ENCODE measurements around the gene C2CD3.
"Not testable (repeated sequence)": the region's sequence is repeated elsewhere in the genome, so short reads cannot be mapped to it uniquely, and the experiment has no call there.

The C2CD3 gene

DNA sequence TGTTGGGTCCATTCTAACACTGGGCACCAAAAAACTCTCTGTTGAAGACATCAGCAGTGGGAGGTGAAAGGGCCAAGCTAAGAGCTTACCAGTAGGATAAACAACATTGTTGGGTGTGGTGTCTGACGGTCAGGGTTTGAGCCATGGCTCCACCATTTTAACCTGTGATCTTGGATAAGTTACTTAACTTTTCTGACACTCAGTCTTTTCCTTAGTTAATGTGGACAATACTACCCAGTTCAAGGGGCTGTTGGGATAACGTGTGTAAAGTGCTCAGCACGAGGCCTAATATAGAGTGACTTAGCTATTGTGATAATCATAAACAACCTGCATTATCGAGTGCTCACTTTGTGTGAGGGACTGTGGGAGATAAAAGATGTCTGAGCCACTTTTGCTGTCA lies 168.0 kb downstream of the C2CD3 start:
- no peak for DNase-seq (ENCODE audit: low read depth)

- no peak for DNase-seq (ENCODE audit: low read depth)
Measured at GRCh38 chr11:74001822-74002286, 168.9 kb downstream of the C2CD3 start.

DNA sequence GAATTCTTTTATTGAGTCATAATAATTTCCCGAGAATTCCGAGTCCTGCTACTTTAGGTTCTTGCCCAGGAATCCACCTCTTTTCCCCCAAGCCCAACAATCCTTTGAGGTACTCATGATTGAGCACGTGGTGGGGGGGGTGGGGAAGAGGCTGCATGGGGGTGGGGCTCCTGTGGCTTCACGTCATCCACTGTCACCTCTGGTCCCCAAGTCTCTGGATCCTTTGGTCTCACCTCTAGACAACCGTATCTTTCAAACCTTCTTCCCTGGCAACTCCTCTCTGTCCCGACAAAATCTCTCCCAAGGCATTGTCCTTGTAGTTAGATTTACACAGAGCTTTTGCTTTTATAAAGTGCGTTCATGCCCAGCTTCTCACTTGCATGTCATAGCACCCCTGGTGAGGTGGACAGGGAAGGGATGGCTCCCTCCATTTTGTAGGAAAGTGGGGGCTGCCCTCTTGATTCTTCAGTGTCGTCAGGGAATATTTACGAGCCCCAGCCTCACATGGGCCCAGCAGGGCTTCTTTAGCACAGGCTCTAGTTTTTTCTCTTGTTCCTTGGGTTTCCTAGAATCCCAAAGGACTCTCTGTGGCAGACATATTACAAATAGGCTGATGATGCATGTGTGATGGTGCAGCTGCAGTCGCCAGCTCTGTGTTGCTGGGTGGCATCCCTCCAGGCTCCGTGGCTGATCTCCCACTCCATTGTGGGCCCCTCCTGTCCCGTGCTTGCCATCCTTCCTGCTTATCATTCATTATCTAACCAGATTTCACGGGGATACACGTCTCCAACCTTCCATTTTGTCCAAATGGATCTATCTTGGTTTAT lies 170.3 kb downstream of the C2CD3 start:
- DNase-seq (ENCODE audit: low read depth): no peak

- no peak for DNase-seq (ENCODE audit: low read depth)
Measured at GRCh38 chr11:73999581-74000306, 171.1 kb downstream of the C2CD3 start.

DNA sequence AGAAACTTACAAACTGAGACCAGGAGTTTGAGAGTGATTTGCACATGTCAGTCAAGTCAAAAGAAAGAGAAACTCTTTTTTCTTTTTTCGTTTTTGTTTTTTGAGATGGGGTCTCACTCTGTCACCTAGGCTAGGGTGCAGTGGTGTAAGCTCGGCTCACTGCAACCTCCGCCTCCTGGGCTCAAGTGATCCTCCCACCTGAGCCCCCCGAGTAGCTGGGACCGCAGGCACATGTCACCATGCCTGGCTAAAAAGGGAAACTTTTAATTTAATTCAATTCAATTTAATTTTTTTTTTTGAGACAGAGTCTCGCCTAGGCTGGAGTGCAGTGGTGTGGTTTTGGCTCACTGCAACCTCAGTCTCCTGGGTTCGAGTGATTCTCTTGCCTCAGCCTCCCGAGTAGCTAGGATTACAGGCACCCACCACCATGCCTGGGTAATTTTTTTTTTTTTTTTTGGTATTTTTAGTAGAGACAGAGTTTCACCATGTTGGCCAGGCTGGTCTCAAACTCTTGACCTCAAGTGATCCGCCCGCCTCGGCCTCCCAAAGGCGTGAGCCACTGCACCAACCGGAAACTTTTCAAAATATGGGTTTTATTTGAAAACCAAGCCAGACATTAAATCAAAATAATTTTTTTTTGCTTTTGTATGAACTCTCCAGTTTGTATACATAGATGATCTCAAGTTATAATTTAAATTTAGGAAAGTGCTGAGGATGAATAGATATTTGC lies 171.8 kb downstream of the C2CD3 start:
- no peak for DNase-seq (ENCODE audit: low read depth)

- DNase-seq (ENCODE audit: low read depth): no peak
Measured at GRCh38 chr11:73997120-73997770, 173.6 kb downstream of the C2CD3 start.

DNA sequence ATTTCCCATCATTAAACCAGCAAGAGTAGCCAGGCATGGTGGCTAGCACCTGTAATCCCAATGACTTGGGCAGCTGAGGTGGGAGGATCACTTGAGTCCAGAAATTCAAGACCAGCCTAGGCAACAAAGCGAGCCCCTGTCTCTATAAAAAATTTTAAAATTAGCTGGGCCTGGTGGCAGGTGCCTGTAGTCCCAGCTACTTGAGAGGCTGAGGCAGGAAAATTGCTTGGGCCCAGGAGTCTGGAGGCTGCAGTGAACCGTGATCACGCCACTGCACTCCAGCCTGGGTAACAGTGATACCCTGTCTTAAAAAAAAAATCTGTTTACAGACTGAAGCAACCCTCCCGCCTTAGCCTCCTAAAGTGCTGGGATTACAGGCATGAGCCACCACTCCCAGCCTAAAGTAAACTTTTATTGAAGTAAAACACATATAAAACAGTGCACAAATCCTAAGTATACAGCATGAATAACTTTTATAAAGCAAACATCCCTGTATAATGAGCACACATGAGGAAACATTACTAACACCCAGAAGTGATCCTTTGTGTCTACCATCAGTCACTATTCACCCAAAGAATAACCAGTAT lies 174.5 kb downstream of the C2CD3 start:
- no peak for DNase-seq (ENCODE audit: low read depth)

- DNase-seq (ENCODE audit: low read depth): no peak
Measured at GRCh38 chr11:73995731-73996130, 175.1 kb downstream of the C2CD3 start.

GRCh38 chr11:73995247-73995646 lies 175.6 kb downstream of the C2CD3 start:
- no peak for DNase-seq (ENCODE audit: low read depth)

- no peak for DNase-seq (ENCODE audit: low read depth)
Measured at GRCh38 chr11:73991471-73992006, 179.3 kb downstream of the C2CD3 start.

DNA sequence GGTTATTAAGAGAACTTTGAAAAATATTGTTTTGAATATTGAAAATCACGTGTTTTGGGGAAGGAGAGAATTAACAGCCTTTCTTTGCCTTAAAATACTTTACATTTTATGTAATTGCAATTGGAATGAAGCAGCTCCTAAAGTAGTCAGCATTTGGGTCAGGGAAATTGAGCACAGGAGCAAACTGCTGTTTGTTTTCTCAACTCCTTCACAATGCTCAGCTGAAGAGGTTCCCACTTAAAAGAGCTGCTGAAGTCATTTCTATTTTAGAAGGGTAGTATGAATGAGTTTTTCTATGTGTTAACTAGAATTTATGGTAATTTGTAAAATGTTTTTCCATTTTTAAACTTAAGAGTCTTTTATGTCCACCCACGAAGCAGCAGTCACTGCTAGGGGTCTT lies 180.1 kb downstream of the C2CD3 start:
- DNase-seq (ENCODE audit: low read depth): no peak

DNA sequence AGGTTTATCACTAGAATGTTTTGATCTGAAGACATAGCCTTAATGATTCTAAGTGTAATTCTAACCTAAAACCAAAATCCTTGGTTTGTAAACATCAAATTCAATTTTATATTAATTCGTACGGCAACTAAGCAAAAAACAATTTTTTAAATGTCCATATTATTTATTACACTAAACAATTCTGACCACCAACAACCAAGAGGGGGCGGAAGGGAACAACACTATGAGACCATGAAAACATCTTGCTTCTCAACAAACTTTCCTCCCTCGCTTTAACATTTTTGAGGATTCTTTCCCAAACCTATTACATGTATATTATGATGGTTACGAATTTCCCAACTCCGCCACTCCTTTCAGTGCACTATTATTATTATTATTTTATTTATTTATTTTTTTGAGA lies 181.6 kb downstream of the C2CD3 start:
- DNase-seq (ENCODE audit: low read depth): no peak

- DNase-seq (ENCODE audit: low read depth): no peak
Measured at GRCh38 chr11:73988227-73988626, 182.6 kb downstream of the C2CD3 start.

- DNase-seq (ENCODE audit: low read depth): not testable (repeated sequence)
Measured at GRCh38 chr11:73985661-73986060, 185.1 kb downstream of the C2CD3 start.

- DNase-seq (ENCODE audit: low read depth): no peak
Measured at GRCh38 chr11:73983741-73984538, 186.9 kb downstream of the C2CD3 start.

DNA sequence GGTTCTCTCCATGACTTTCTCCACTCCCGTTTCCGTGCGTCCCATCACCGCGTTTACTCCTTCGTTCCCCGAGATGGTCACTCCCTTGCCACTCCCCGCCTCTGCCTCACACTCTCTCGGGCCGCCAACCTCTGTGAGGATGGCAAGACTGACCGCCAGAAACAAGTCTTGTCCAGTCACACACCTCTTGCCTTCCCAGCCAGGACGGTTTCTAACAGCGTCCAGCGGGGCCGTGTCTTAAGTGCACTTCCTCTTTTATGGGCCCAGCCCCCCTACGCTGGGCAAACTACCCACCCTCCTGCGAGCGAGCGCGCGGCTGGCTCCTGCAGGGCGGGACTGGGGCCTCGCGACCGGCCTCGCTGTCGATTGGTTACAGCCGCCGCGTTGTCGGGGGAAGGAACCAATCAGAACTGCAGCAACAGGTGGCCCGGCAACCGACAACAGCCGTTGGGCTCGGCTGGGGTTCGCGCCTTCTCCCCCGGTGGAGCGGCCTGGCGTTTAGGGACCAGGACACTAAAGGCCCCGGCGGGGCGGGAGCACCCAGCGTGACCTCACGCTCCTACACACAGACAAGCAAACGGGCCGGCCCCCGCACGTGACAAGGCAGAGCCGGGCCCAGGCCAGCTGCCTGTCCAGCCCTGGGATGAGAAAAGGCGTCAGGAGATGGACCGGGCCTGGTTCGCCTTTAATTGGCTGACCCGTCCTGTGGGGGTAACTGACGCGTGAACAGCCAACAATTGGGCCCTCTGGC lies 187.6 kb downstream of the C2CD3 start:
- peak; percentile 79 for DNase-seq (ENCODE audit: low read depth)

DNA sequence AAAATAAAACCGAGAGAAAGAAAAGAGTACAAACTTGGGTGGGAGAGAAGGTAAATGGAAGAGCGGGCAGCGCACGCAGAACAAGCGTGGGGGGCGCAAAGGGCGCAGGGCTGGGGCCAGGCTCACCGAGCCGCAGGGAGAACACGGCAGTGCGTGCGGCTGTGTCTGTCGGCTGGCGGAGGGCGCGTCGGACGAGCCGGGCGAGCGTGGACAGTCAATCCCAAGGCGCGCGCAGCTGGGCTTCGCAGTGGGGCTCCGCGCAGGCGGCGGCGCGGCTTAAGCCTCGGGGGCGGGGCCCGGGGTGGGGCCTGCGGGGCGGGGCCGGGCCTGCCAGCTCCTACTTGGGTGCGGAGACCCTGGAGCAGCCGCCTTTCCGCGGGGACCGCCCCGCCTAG lies 188.2 kb downstream of the C2CD3 start, which contains the start of gene UCP2:
TSS of gene UCP2 (minus strand) at position 249 of the 395 bp plus-strand sequence. CDS start 4,465 bp downstream, outside the sequence.
- DNase-seq (ENCODE audit: low read depth): peak; percentile 80

GRCh38 chr11:73981051-73981805 lies 189.6 kb downstream of the C2CD3 start:
- no peak for DNase-seq (ENCODE audit: low read depth)

Data from stimulated activated CD8-positive, alpha-beta memory T cell treated with anti-CD3 and anti-CD28 coated beads, Interleukin-15, amount 100 ng/mL, for 24 hours (primary cell).